DMS153 treated with DMSO at 0.1 percent for 48 hours (cell line): ENCODE results near the gene PRR22.

Experiments used
- DNase-seq: peaks from one replicate; lab custom pipeline; 2025; ENCODE audit not compliant: unreplicated experiment; lab: John Stamatoyannopoulos, UW

The PRR22 gene

DNA sequence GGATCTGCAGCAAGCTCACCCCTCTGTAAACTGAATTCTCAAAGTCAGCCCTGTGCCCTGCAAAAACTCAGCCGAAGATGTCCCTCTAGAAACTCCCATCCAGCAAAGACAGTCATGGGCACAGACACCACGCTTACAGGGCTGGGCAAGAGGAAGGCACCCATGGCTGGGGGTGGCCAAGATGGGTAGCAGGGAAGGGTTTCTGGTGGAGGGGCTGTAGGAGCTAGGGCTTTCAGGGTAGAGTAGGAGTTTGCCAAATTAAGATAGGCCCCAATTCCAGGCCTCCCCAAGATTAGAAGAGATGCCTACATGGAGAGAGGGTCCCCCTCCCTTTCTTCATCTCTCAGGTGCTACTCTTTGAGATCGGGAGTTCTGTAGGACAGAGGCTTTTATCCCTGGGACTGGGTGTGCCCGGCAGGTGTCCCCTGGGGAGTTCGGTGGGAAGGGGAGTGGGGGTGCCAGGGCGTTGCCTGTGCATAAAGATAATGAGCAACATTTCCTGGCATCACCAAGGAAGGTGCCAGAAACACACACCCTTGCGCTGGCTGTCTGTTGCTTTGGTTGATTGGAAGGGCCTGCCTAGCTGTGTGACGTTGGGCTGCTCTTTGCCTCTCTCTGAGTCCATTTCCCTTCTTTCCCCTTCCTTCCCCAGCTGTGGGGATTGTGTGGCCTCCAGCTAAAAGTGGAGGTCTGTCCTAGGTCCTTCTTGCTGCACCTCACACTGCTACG, 29.7 kb upstream of the PRR22 start:
- DNase-seq, result no peak

DNA sequence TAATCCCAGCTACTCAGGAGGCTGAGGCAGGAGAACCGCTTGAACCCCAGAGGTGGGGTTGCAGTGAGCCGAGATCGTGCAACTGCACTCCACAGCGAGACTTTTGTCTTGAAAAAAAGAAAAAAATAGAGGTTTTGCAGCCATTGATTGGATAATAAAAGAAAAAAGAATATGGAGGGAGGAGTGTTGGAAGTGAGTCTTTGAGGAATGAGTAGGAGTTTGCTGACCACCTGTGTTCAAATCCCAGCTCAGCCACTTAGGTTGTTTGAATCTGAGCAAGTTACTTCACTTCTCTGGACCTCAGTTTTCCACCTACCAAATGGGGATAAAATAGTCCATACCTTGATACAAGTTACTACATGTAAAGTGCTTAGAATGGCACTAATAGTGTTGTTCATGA, 26.6 kb upstream of the PRR22 start:
- DNase-seq, result no peak

DNA sequence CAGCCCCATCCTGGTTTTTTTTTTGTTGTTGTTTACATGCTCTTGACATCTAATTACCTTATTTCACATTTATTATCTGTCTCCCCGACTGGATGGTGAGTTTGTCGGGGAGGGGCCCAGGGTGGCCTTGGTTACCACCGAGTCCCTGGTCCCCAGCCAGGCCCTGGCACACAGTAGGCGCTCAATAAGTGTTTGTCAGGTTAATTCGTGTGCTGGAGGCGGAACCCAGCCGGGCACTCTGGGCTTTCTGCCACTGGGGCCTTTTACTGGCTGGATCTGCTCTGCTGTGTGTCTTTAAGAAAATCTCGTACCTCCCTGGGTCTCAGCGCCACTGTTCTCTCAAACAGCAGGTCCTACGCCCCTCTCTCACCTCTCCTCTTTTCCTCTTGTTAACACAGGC, 24.9 kb upstream of the PRR22 start:
- no peak for DNase-seq

DNA sequence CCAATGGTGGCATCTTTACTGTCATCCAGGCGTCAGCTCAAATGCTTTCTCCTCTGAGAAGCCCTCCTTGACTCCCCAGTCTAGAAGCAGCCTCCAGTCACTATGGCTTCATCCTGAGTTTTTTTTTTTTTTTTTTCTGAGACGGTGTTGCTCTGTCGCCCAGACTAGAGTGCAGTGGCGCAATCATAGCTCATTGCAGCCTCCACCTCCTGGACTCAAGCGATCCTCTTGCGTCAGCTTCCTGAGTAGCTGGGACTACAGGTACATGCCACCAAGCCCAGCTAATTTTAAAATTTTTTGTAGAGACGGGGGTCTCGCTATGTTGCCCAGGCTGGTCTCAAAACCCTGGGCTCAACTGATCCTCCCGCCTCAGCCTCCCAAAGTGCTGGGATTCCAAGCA, 24.5 kb upstream of the PRR22 start:
- DNase-seq, result no peak

DNA sequence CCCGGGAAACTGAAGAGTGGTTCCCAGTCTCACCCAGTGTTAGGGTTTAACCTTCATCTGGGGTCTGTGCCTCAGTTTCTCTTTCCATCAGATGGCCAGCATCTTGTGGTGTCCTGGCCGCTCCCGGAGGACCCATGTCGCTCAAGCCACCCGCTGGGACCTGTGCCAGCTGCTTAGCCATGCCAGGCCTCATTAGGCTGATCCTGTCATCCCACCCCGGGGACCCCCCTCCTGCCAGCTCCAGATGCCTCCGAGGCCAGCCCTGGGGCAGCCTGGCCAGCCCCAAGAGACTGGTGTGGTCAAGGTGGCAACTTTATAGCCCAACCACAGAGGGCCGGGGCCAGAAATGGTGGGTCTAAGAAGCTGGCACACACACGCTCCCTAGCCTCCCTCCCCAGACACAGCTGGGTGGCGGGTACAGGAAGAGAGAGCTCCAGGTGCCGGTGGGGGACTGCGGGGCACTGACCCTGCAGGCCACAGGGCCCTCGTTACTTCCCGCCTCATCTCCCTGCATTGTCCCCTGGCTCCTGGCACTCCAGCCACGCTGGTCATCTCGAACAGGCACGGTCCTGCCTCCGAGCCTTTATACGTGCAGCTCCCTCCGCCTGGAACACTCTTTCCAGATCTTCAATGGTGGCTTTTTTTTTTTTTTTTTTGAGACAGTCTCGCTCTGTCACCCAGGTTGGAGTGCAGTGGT, 23.7 kb upstream of the PRR22 start:
- no peak for DNase-seq

DNA sequence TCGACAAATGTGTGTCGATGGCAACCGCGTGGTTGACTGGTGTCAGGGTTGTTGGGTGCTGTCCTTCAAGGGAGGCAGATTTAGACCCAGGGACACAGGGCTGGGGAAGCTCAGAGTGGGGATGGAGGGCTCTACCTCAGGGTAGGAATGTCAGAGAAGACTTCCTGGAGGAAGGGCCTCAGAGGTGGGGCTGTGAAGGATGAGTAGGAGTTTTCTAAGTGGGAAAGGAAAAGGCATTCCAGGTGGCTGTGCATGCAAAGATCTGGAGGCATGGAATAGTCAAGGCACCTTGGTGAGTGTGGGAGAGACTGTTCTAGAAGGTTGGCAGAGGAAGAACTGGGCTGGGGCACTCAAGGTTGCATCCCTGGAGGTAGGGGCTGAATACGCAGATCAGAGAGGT, 22.4 kb upstream of the PRR22 start:
- no peak for DNase-seq

DNA sequence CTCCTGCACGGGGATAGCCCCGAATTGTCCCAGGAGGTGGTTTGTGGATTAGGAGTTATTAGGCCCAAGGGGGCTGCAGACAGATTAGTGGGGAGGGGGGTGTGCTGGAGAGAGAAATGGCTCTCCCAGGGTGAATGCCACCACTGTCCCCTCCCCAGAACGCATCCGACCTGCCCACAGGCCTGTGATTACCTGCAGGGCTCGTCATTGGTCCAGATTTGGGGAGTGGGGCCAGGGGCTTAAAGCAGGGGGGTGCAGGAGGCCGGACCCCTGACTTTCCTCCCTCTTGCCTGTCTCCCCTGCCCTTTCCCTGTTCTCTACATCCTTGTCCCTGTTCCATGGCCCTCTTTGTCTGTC, 21.6 kb upstream of the PRR22 start:
- no peak for DNase-seq

DNA sequence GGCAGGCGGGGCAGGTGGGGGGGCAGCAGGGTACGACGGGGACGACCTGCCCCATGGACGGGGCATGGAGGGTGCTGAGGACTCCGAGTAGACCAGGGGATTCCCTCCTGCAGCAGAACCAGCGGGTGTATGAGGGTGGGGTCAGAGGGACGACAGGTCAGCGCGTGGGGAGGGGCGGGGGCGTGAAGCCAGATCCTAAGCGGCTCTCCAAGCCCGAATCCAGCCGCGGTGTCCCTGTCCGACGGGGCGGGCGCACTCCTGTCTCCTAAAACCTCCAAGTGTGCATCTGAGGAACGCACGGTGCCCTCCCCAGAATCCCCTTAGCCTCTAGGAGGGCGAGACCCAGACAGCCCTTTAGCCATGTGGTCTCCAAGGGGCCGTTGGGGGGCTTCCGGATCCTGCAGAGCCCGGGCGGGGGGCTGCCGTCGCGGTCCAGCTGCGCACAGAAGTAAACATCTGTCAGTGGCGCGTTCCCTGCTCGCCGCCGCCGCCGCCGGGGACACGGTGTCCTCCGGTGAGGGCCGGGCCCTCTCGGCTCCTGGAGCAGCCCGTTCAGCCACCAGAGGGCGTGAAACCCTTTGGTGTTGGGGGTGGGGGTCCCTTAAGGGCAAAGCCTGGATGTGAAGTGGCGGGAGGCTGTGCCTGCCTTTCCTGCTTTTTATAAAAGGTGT, 21.1 kb upstream of the PRR22 start:
- DNase-seq, result peak; percentile 55

DNA sequence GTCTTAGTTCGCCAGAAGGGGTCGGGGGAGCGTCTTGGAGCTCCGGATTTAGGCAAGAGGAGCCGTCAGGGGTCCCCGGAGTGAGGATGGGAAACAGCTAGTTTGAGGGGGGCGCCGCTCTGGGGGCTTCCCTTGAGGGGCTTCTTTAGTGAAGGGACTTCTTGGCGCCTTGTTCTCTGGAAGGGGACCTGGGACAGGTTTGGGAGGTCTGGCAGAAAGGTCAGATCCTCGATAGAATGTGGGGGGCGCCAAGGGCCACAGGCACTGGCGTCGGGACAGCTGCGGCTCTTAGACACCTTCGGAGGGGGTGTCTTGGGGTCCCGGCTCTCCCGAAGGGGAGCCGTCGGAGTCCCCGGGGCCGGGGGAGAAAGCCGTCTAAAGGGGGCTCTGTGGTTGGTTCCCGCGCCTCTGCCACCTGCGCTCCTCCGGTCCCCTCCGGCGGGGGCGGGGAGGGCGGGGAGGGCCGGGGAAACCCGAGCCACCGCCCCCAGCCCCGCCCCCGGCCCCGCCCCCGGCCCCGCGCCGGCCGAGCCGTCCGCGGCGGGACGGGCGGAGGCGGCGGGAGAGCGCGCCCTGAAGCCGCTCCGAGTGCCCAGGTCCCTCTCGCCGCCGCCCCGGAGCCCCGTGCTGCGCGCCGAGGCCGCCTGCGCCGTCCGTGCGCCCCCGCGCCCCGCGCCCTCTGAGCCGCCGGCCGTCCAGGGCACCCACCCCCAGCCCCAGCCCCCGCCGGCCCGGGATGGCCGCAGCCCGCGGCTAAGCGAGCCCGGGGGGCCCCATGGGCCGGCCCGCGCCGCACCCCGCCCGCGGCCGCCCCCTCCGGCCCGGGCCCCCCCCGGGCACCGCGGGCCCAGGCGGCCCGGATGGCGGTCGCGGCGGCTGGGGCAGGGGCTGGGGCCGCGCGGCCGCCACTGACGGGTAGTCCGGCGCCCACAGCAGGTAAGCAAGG, 20.2 kb upstream of the PRR22 start, which contains the start of gene NRTN:
TSS of gene NRTN (plus strand) at position 552 of the 946 bp plus-strand sequence. CDS start 19,099 bp downstream, outside the sequence.
- no peak for DNase-seq

DNA sequence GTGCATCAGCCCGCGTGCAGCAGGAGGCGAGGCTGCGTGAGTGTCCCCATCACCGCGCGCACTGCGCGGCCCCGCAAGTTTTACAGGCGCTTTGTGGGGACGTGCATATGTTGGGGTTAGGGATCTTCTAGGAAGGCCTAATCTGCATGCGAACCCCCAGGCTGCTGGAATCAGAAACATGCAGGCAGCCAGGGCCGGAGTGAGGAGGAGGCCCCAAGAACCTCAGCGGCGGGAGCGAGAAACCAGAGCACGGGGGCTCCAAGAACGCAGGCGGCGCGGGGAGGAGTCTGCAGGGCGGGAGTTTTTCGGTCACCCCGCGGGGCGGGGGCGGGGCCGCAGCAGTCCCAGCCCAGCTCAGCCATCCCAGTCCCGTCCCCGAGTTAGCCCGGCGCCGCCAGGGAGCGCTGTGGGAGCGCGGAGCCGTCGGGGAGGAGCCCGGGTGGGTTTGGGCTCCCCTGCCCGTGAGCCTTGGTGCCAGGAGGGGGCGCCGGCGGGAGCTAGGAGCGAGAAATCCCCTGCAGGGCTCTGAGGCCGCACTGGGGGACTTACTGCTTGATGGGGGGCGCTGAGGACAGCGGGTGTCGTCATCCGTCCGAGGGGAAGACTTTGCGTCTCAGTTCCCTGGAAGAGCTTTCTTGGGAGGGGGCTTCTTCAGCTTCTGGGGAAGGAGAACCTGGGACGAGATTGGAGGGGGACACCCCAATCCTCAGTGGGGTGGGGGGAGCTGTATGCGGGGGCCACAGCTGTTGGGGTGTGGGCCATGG, 19.4 kb upstream of the PRR22 start:
- DNase-seq, result peak; percentile 82

DNA sequence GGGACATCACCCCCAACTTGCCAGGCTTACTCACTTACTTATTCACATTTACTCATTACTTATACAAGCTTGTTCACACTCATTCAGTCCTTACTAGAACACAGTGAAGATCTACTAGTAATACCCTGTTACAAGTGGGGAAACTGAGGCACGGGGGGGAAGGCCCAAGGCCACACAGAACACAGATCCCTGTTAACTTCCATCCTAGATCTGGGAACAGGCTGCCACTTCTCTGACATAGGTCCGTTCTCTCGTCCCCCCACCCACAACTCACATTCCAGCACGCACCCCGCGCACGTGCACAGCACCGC, 18.9 kb upstream of the PRR22 start:
- no peak for DNase-seq

DNA sequence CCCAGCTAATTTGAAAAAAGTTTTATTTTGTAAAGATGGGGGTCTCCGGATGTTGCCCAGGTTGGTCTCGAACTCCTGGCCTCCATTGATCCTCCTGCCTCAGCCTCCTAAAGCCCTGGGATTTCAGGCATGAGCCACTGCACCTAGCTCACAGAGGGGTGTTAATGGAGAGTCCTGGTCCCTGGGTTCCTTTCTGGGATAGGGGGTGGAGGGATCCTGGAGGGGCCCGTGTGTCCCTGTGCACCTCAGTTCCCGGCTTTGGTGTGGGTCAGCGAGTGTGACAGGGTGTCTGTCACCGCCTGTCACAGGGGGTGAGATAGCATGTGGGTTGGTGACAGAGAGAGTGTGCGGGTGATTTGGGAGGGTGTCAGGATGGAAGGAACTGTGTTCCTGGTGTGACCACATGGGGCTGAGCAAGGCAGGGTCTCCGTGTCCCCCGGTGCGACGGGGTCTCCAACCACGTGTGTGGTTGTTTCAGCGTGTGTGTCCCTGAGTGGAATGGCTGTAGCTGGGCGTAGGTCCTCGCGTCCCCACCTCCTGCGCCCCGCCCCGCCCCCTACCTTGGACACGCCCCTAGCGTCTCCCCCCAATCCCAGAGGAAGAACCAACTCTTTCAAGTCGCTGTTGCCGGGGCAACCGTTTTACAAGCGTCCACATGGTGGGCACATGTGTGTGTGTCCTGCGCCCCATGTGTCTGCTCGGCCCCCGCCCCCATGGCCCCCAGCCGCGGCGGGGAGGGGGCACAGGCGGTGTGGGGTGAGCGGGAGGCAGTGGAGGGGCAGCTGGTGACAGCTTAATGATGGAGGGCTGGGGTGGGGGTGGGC, 17.5 kb upstream of the PRR22 start:
- DNase-seq, result no peak

DNA sequence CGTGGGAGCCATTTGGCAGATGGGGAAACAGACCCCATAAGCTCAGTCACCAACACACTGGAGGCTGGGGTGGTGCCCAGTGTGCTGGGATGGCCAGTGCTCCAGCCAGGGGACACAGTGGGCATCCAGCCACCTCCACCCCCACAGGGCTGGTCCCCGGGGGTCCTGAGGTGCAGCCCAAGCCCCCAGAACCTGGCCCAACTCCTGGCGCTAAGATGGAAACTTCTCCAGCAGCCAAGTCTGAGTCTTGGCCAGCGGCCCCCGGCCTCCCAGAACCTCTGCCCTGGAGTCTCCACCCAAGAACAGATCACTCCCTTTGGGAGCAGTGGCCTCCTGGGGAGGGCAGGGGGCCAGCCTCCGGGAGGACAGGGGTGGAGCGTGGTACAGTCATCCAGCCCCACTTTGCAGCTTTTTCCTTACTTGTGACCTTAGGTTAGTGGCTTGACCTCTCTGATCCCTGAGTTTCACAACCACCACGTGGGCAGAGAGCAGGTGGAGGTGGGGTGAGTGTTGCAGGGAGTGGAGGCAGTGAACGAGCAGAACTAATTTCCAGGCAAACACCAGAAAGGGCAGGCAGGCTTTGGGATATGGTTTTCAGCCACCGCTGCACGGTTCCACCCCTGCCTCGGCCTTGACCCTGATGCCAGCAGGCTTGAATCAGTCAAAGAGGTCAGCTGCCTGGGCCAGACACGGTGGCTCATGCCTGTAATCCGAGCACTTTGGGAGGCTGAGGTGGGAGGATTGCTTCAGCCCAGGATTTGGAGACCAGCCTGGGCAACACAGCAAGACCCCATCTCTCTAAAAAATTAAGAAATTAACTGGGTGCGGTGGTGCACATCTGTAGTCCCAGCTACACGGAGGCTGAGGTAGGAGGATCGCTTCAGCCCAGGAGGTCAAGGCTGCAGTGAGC, 16.1 kb upstream of the PRR22 start:
- no peak for DNase-seq

DNA sequence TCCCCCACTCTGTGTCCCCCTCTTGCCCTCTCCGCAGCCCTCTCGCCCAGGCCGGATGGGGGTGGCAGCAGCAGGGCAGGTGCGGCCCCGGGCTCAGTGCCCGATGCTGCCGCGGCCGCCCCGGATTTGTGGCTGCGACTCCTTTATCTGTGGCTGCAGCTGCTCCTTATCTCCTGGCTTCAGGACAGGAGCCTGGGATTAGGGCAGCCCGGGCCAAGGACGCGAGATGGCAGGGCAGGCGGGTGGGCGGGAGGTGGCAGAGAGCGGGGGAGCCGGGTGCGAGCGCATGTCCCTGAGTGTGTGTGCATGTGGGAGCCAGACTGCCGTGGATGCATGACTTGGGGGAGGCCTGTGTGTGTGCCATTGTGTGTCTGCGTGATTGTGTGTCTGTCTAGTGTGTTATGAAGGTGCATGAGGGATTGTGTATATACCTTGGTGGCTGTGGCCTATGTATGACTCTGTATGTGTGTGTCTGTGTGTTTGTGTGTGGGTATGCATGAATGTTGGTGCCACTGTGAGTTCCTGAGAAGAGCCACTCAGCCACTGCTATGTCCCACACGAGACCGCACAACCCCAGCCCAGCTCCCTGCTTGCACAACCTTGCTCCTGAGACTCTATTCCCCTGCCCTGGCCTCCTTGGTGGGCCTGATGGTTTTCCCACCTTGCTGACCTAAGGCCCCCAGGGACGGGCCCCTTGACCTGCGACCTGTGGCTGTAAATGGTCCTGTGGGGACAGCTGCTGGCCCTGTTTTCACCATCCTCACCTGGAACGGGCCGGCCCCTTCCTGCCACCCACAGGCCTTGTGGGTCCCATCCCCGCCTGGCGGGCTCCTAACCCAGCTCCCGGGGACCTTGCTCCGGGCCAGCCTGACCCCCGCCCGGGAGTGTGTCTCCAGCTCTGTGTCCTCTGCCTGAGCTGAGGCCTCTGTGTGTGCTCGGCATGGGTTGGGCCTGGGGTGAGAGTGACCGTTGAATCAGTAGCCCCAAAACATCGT, 15.0 kb upstream of the PRR22 start:
- no peak for DNase-seq

DNA sequence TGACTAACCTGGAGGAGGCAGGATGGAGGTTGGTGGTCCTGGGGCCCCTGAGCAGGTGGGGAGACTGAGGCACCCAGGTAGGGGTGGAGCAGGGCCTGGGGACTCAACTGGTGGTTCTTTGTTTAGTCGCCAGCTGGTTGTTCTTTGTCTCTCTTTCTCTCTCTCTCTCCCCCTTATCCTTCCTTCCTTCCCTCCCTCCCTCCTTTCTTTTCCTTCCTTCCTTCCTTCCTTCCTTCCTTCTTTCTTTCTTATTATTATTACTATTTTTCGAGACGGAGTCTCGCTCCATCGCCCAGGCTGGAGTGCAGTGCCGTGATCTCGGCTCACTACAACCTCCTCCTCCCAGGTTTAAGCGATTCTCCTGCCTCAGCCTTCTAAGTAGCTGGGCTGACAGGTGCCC, 13.7 kb upstream of the PRR22 start:
- DNase-seq, result no peak

DNA sequence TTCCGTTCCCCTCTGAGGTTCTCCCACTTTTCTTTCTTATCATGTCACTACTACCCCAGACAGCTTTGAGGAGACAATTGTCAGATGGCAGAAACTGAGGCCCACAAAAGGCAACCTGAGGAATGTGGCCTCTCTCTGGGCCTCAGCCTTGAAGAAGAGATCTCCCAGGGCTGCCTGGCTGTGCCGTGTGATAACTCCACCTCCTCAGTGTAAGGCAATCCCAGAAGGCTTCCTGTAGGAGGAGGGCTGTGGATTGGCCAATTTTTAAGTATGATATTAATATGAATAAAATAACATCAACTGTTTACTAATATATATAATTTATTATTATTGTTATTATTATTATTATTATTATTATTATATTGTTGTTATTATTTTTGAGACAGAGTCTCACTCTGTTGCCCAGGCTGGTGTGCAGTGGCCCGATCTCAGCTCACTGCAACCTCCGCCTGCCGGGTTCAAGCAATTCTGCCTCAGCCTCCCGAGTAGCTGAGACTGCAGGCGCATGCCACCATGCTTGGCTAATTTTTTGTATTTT, 10.9 kb upstream of the PRR22 start:
- no peak for DNase-seq

DNA sequence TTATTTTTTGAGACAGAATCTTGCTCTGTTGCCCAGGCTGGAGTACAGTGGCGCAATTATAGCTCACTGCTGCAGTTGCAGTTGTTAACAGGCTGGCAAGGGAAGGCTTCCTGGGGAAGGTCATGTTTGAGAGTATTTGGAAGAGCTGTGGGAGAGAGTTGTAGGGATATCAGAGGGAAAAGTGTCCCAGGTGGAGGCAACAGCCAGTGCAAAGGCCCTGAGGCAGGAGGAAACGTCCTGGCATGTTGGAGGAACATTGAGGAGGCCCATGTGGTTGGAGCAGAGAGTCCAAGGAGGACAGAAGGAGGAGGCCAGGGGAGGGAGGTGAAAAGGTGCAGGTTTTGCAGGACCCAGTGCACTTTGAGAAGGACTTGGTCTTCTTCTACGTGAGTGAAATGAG, 8.6 kb upstream of the PRR22 start:
- DNase-seq, result no peak
